GM12864 (cell line): ENCODE results near the gene SEC14L3.
"Not testable (repeated sequence)": the region's sequence is repeated elsewhere in the genome, so short reads cannot be mapped to it uniquely, and the experiment has no call there.

Experiments
- DNase-seq: peaks from one replicate; pipeline ENCODE4 v3.0.0-alpha.2; 2011; ENCODE audit warnings: low read depth
- H3K4me3 ChIP-seq: 2 replicates; pipeline ENCODE4 v1.5.1; 2011; ENCODE audit warnings: mild to moderate bottlenecking, low read depth, low read length, control low read depth
- CTCF ChIP-seq: IDR thresholded peaks from 2 replicates; pipeline ENCODE4 v1.5.1; 2011; ENCODE audit warnings: low read depth, mild to moderate bottlenecking, moderate library complexity, low read length, control low read depth, inconsistent platforms; ENCODE audit errors: missing control alignments

The SEC14L3 gene

GRCh38 chr22:30459181-30460052 lies 12.4 kb downstream of the SEC14L3 start:
- no peak for TF ChIP-seq CTCF
- DNase-seq: no peak
- H3K4me3 ChIP-seq: no peak overlapping the region

- no peak overlapping the region for H3K4me3 ChIP-seq
- no peak for DNase-seq
- no peak for TF ChIP-seq CTCF
Observed at GRCh38 chr22:30457981-30458380, 13.8 kb downstream of the SEC14L3 start.

GRCh38 chr22:30455075-30455840 lies 16.6 kb downstream of the SEC14L3 start:
- H3K4me3 ChIP-seq: no peak overlapping the region
- TF ChIP-seq CTCF: no peak
- DNase-seq: no peak

GRCh38 chr22:30453731-30454510 lies 17.9 kb downstream of the SEC14L3 start:
- TF ChIP-seq CTCF: no peak
- no peak overlapping the region for H3K4me3 ChIP-seq
- DNase-seq: no peak

GRCh38 chr22:30452861-30453260 lies 19.0 kb downstream of the SEC14L3 start:
- TF ChIP-seq CTCF: no peak
- H3K4me3 ChIP-seq: no peak overlapping the region
- no peak for DNase-seq

- not testable (repeated sequence) for DNase-seq, H3K4me3 ChIP-seq
Observed at GRCh38 chr22:30451488-30451887, 20.3 kb downstream of the SEC14L3 start.

- no peak for DNase-seq
- no peak overlapping the region for H3K4me3 ChIP-seq
- no peak for TF ChIP-seq CTCF
Observed at GRCh38 chr22:30447656-30448055, 24.2 kb downstream of the SEC14L3 start.
